Motor neuron (in vitro differentiated cells): ENCODE measurements around the gene TTC33. TPM values are rescaled to one million over a fixed set of nuclear protein-coding genes. Genes with fewer than 3 reads are reported as not detected.

Source experiments
- ATAC-seq, 8 experiments: fragments of 200-7000 bp; cut with Tn5 transposase; replicated peaks in 6 of 8; 2 replicates each; pipeline ENCODE4 v1.8.0; 2021; ENCODE audit warnings: mild to moderate bottlenecking in 8 of 8, moderate library complexity in 8 of 8
- H3K27ac ChIP-seq, 2 donors: fragments of 250-450 bp; sonication (Bioruptor Pico); 2 replicates each; pipeline ENCODE4 v1.9.0; 2021; ENCODE audit warnings: antibody characterized with exemption in 2 of 2, mild to moderate bottlenecking in 2 of 2, moderate library complexity in 1 of 2
- H3K4me1 ChIP-seq, 2 donors: fragments of 250-450 bp; sonication (Bioruptor Pico); replicated peaks in 1 of 2; 2 replicates each; pipeline ENCODE4 v1.6.1; 2021; ENCODE audit warnings: antibody characterized with exemption in 2 of 2, mild to moderate bottlenecking in 2 of 2, moderate library complexity in 1 of 2
- H3K4me3 ChIP-seq, 5 donors: fragments of 250-450 bp; sonication (Bioruptor Pico); 2 replicates each; pipeline ENCODE4 v1.9.0; 2021; ENCODE audit warnings: antibody characterized with exemption in 5 of 5, mild to moderate bottlenecking in 5 of 5, moderate library complexity in 4 of 5
- WGBS, 10 experiments: fragments of 450-650 bp; shearing (Covaris generic); methylation state at CpG; one replicate each; pipeline ENCODE4 v1.0.0; 2022; 5-methylcytosine and 5-hydroxymethylcytosine counted together
- in situ Hi-C, 9 experiments: fragments of 400-800 bp; cut with MboI; loops; one replicate each; pipeline ENCODE4 v1.15.0; 2021; ENCODE audit warnings: low sequenced_read_pairs in 9 of 9, low pct_unique_long_range_greater_than_20kb in 2 of 9; ENCODE audit not compliant: unreplicated experiment in 9 of 9
- total RNA-seq, 8 experiments: library from RNA; unstranded; fragments of 300-600 nt; gene quantifications; 2 replicates each; pipeline versions ENCODE4 v1.2.3 to v1.2.4, GENCODE V29; 2022

TTC33 gene
- total RNA-seq, 8 experiments from 2014 or later: 6.8 to 25.5 (median 16.5) TPM

- in situ Hi-C loops: no loop called here
- no peak for ATAC-seq
- Histone ChIP-seq H3K4me3 (no peak overlapping the region), H3K27ac (no peak overlapping the region), H3K4me1 (no peaks in the 10 kb centered on the region)
- 0 to 83% (median 47%) methylated on average over 1 to 2 of the region's 2 CpGs for WGBS, 10 experiments
Observed at GRCh38 chr5:40507095-40507494, 248.7 kb downstream of the TTC33 start.

GRCh38 chr5:40505031-40505430 lies 250.7 kb downstream of the TTC33 start:
- WGBS, 10 experiments: 79 to 100% (median 97%) methylated on average over 1 to 4 of the region's 4 CpGs; no CpG with 5 or more reads in 3 of the 10 experiments

GRCh38 chr5:40503439-40503838 lies 252.3 kb downstream of the TTC33 start:
- no peaks in the 10 kb centered on the region for H3K4me1 ChIP-seq
- no peak overlapping the region for H3K27ac ChIP-seq
- ATAC-seq: peak in 3 of 8 experiments; percentile 32 to 93 (median 87)
- no peak overlapping the region for H3K4me3 ChIP-seq
- WGBS, 10 experiments: 42 to 94% (median 70%) methylated on average over 1 to 2 of the region's 2 CpGs; no CpG with 5 or more reads in 4 of the 10 experiments
- in situ Hi-C loops: no loop called here

More at GRCh38 chr5:40505031-40505430, 250.7 kb downstream of the TTC33 start:
- in situ Hi-C loops: no loop called here
- Histone ChIP-seq H3K4me3 (no peak overlapping the region), H3K27ac (no peak overlapping the region), H3K4me1 (no peaks in the 10 kb centered on the region)
- no peak for ATAC-seq

GRCh38 chr5:40502736-40503135 lies 253.0 kb downstream of the TTC33 start:
- Histone ChIP-seq H3K4me3 (no peak overlapping the region), H3K27ac (no peak overlapping the region), H3K4me1 (no peaks in the 10 kb centered on the region)
- WGBS, 10 experiments: 0 to 100% (median 90%) methylated on average over 1 to 3 of the region's 3 CpGs; no CpG with 5 or more reads in 1 of the 10 experiments
- no peak for ATAC-seq
- in situ Hi-C loops: no loop called here

- 13 to 75% (median 61%) methylated on average over 1 to 4 of the region's 4 CpGs for WGBS, 10 experiments
- no peak overlapping the region for H3K27ac ChIP-seq
- ATAC-seq: no peak
- in situ Hi-C loops: no loop called here
- H3K4me3 ChIP-seq: no peak overlapping the region
- no peaks in the 10 kb centered on the region for H3K4me1 ChIP-seq
Observed at GRCh38 chr5:40501711-40502444, 253.9 kb downstream of the TTC33 start.

- ATAC-seq: no peak
- WGBS, 10 experiments: 50 to 92% (median 83%) methylated on average over 1 to 3 of the region's 3 CpGs; no CpG with 5 or more reads in 1 of the 10 experiments
- in situ Hi-C loops: no loop called here
- no peak overlapping the region for H3K4me3 ChIP-seq
- H3K27ac ChIP-seq: no peak overlapping the region
- no peaks in the 10 kb centered on the region for H3K4me1 ChIP-seq
Observed at GRCh38 chr5:40499518-40500273, 256.1 kb downstream of the TTC33 start.

GRCh38 chr5:40499007-40499406 lies 256.8 kb downstream of the TTC33 start:
- no peak for ATAC-seq
- WGBS, 10 experiments: 17 to 83% (median 60%) methylated on average over 1 to 2 of the region's 2 CpGs; no CpG with 5 or more reads in 2 of the 10 experiments
- H3K27ac ChIP-seq: no peak overlapping the region
- H3K4me3 ChIP-seq: no peak overlapping the region
- no peaks in the 10 kb centered on the region for H3K4me1 ChIP-seq
- in situ Hi-C loops: no loop called here

GRCh38 chr5:40497573-40497972 lies 258.2 kb downstream of the TTC33 start:
- Histone ChIP-seq H3K4me1 (no peaks in the 10 kb centered on the region), H3K4me3 (no peak overlapping the region), H3K27ac (no peak overlapping the region)
- in situ Hi-C loops: no loop called here
- ATAC-seq: no peak
- 0 to 100% (median 80%) methylated on average over 1 of the region's 1 CpG; no CpG with 5 or more reads in 4 of the 10 experiments for WGBS, 10 experiments

- H3K4me3 ChIP-seq: no peak overlapping the region
- no peak overlapping the region for H3K27ac ChIP-seq
- no peak for ATAC-seq
- in situ Hi-C loops: no loop called here
- WGBS, 10 experiments: 0 to 76% (median 51%) methylated on average over 1 to 3 of the region's 3 CpGs; no CpG with 5 or more reads in 3 of the 10 experiments
- no peaks in the 10 kb centered on the region for H3K4me1 ChIP-seq
Observed at GRCh38 chr5:40495237-40495635, 260.5 kb downstream of the TTC33 start.

GRCh38 chr5:40494631-40495236 lies 261.0 kb downstream of the TTC33 start:
- WGBS, 10 experiments: 48 to 94% (median 67%) methylated on average over 1 to 4 of the region's 4 CpGs
- Histone ChIP-seq H3K4me3 (no peak overlapping the region), H3K4me1 (no peaks in the 10 kb centered on the region), H3K27ac (no peak overlapping the region)
- peak in 1 of 8 experiments; percentile 61 for ATAC-seq
- in situ Hi-C loops: no loop called here

GRCh38 chr5:40492056-40492455 lies 263.7 kb downstream of the TTC33 start:
- in situ Hi-C loops: no loop called here
- no peaks in the 10 kb centered on the region for H3K4me1 ChIP-seq
- WGBS, 10 experiments: 60 to 100% (median 79%) methylated on average over 1 of the region's 1 CpG; no CpG with 5 or more reads in 6 of the 10 experiments

GRCh38 chr5:40491644-40492043 lies 264.1 kb downstream of the TTC33 start:
- WGBS, 10 experiments: 29 to 100% (median 67%) methylated on average over 1 of the region's 1 CpG; no CpG with 5 or more reads in 5 of the 10 experiments
- in situ Hi-C loops: no loop called here
- ATAC-seq: no peak
- H3K4me3 ChIP-seq: no peak overlapping the region
- no peaks in the 10 kb centered on the region for H3K4me1 ChIP-seq
- H3K27ac ChIP-seq: no peak overlapping the region

More at GRCh38 chr5:40492056-40492455, 263.7 kb downstream of the TTC33 start:
- no peak overlapping the region for H3K27ac ChIP-seq
- ATAC-seq: no peak
- H3K4me3 ChIP-seq: no peak overlapping the region

GRCh38 chr5:40490464-40491111 lies 265.2 kb downstream of the TTC33 start:
- 62 to 100% (median 84%) methylated on average over 2 to 4 of the region's 4 CpGs for WGBS, 10 experiments
- in situ Hi-C loops: no loop called here
- H3K4me1 ChIP-seq: no peaks in the 10 kb centered on the region
- no peak overlapping the region for H3K27ac ChIP-seq
- no peak for ATAC-seq
- no peak overlapping the region for H3K4me3 ChIP-seq
